ENCODE data around the gene ITPRID1. TPM values are rescaled to one million over a fixed set of nuclear protein-coding genes. Genes with fewer than 3 reads are reported as not detected.

The ITPRID1 gene
- total and polyA plus RNA-seq, 2 donors from 2014 or later: not detected

GRCh38 chr7:31602041-31602625 is 88.2 kb downstream of the ITPRID1 start:
- no peak overlapping the region for H3K4me3 ChIP-seq (ENCODE audit: low read length in 3 of 3)
- DNase-seq (no peak), FAIRE-seq (no peak)
- no peak overlapping the region for H3K27ac ChIP-seq (ENCODE audit: low read depth in 2 of 2, low read length in 2 of 2)
- intact Hi-C loops (cut with DNase I): no loop called here
- no peaks in the 10 kb centered on the region for H3K36me3 ChIP-seq (ENCODE audit: control insufficient read depth in 2 of 3, insufficient read depth in 3 of 3, low read length in 3 of 3)
- no peaks in the 10 kb centered on the region for H3K27me3 ChIP-seq (ENCODE audit: control insufficient read depth, insufficient read depth, low read length)
- no peaks in the 10 kb centered on the region for H3K4me1 ChIP-seq (ENCODE audit: control insufficient read depth in 2 of 3, insufficient read depth in 2 of 3, low read depth in 1 of 3, low read length in 3 of 3)
- no peaks in the 10 kb centered on the region for H3K9me3 ChIP-seq (ENCODE audit: control insufficient read depth in 2 of 3, insufficient read depth in 1 of 3, low read length in 3 of 3)
- H3K9ac ChIP-seq (ENCODE audit: low read length in 3 of 3): no peak overlapping the region
- TF ChIP-seq CTCF (IDR thresholded peaks at IDR 0.05; ENCODE audit: borderline replicate concordance, extremely low read depth, insufficient read depth): no peak

- H3K9me3 ChIP-seq (ENCODE audit: control insufficient read depth in 2 of 3, insufficient read depth in 1 of 3, low read length in 3 of 3): no peaks in the 10 kb centered on the region
- no peak overlapping the region for H3K27ac ChIP-seq (ENCODE audit: low read depth in 2 of 2, low read length in 2 of 2)
- H3K36me3 ChIP-seq (ENCODE audit: control insufficient read depth in 2 of 3, insufficient read depth in 3 of 3, low read length in 3 of 3): no peaks in the 10 kb centered on the region
- no peak overlapping the region for H3K9ac ChIP-seq (ENCODE audit: low read length in 3 of 3)
- TF ChIP-seq CTCF (IDR thresholded peaks at IDR 0.05; ENCODE audit: borderline replicate concordance, extremely low read depth, insufficient read depth): no peak
- DNase-seq (no peak), FAIRE-seq (no peak)
- intact Hi-C loops (cut with DNase I): no loop called here
- no peaks in the 10 kb centered on the region for H3K4me1 ChIP-seq (ENCODE audit: control insufficient read depth in 2 of 3, insufficient read depth in 2 of 3, low read depth in 1 of 3, low read length in 3 of 3)
- H3K27me3 ChIP-seq (ENCODE audit: control insufficient read depth, insufficient read depth, low read length): no peaks in the 10 kb centered on the region
- H3K4me3 ChIP-seq (ENCODE audit: low read length in 3 of 3): no peak overlapping the region
These were observed 89.2 kb downstream of the ITPRID1 start for GRCh38 chr7:31603046-31603445.

- intact Hi-C loops (cut with DNase I): no loop called here
- no peak for FAIRE-seq
- TF ChIP-seq CTCF (IDR thresholded peaks at IDR 0.05; ENCODE audit: borderline replicate concordance, extremely low read depth, insufficient read depth): no peak
These were observed 99.7 kb downstream of the ITPRID1 start for GRCh38 chr7:31613604-31614003.

GRCh38 chr7:31633467-31633866 is 119.6 kb downstream of the ITPRID1 start:
- no peaks in the 10 kb centered on the region for H3K9me3 ChIP-seq (ENCODE audit: control insufficient read depth in 2 of 3, insufficient read depth in 1 of 3, low read length in 3 of 3)
- no peaks in the 10 kb centered on the region for H3K36me3 ChIP-seq (ENCODE audit: control insufficient read depth in 2 of 3, insufficient read depth in 3 of 3, low read length in 3 of 3)
- no peak overlapping the region for H3K27ac ChIP-seq (ENCODE audit: low read depth in 2 of 2, low read length in 2 of 2)
- peaks cover 0 to 3% (median 2%) of the 10 kb centered on the region in 3 donors for H3K4me1 ChIP-seq (ENCODE audit: control insufficient read depth in 2 of 3, insufficient read depth in 2 of 3, low read depth in 1 of 3, low read length in 3 of 3)
- no peaks in the 10 kb centered on the region for H3K27me3 ChIP-seq (ENCODE audit: control insufficient read depth, insufficient read depth, low read length)
- no peak overlapping the region for H3K4me3 ChIP-seq (ENCODE audit: low read length in 3 of 3)
- no peak for TF ChIP-seq CTCF (IDR thresholded peaks at IDR 0.05; ENCODE audit: borderline replicate concordance, extremely low read depth, insufficient read depth)
- FAIRE-seq (no peak), DNase-seq (no peak)
- H3K9ac ChIP-seq (ENCODE audit: low read length in 3 of 3): no peak overlapping the region
- intact Hi-C loops (cut with DNase I): no loop called here

More at GRCh38 chr7:31613604-31614003, 99.7 kb downstream of the ITPRID1 start:
- no peaks in the 10 kb centered on the region for H3K27me3 ChIP-seq (ENCODE audit: control insufficient read depth, insufficient read depth, low read length)
- H3K9ac ChIP-seq (ENCODE audit: low read length in 3 of 3): no peak overlapping the region
- no peaks in the 10 kb centered on the region for H3K36me3 ChIP-seq (ENCODE audit: control insufficient read depth in 2 of 3, insufficient read depth in 3 of 3, low read length in 3 of 3)
- H3K4me3 ChIP-seq (ENCODE audit: low read length in 3 of 3): no peak overlapping the region
- no peak overlapping the region for H3K27ac ChIP-seq (ENCODE audit: low read depth in 2 of 2, low read length in 2 of 2)
- no peaks in the 10 kb centered on the region for H3K9me3 ChIP-seq (ENCODE audit: control insufficient read depth in 2 of 3, insufficient read depth in 1 of 3, low read length in 3 of 3)
- no peak for DNase-seq
- H3K4me1 ChIP-seq (ENCODE audit: control insufficient read depth in 2 of 3, insufficient read depth in 2 of 3, low read depth in 1 of 3, low read length in 3 of 3): no peaks in the 10 kb centered on the region
